NCI-H2107 (cell line): ENCODE results near the gene GJC1.

Experiments used
- DNase-seq: peaks from one replicate; lab custom pipeline; 2025; lab: John Stamatoyannopoulos, UW

GJC1 gene

GRCh38 chr17:44829523-44830358, at the start of gene GJC1:
Gene GJC1 (minus strand): TSS chr17:44830287. CDS start chr17:44805817, 24,470 bp downstream.
- DNase-seq, result no peak

- no peak for DNase-seq
These were observed 49.3 kb upstream of the GJC1 start for GRCh38 chr17:44879376-44879775.

GRCh38 chr17:44878627-44879221, 48.6 kb upstream of the GJC1 start:
- no peak for DNase-seq

GRCh38 chr17:44877121-44877520, 47.0 kb upstream of the GJC1 start:
- no peak for DNase-seq

GRCh38 chr17:44875761-44876160, 45.7 kb upstream of the GJC1 start:
- DNase-seq, result no peak

- peak; percentile 60 for DNase-seq
These were observed 42.2 kb upstream of the GJC1 start for GRCh38 chr17:44872131-44872768.

GRCh38 chr17:44871556-44871955, 41.5 kb upstream of the GJC1 start:
- no peak for DNase-seq

- no peak for DNase-seq
These were observed 37.8 kb upstream of the GJC1 start for GRCh38 chr17:44867841-44868240.

- no peak for DNase-seq
These were observed 35.8 kb upstream of the GJC1 start for GRCh38 chr17:44865931-44866330.

GRCh38 chr17:44865231-44865660, 35.2 kb upstream of the GJC1 start:
- peak; percentile 17 for DNase-seq

- no peak for DNase-seq
These were observed 34.7 kb upstream of the GJC1 start for GRCh38 chr17:44864831-44865230.

- DNase-seq, result no peak
These were observed 33.2 kb upstream of the GJC1 start for GRCh38 chr17:44863061-44863918.

- no peak for DNase-seq
These were observed 32.3 kb upstream of the GJC1 start for GRCh38 chr17:44862278-44862914.

- DNase-seq, result no peak
These were observed 29.6 kb upstream of the GJC1 start for GRCh38 chr17:44859701-44860100.

GRCh38 chr17:44854192-44854591, 24.1 kb upstream of the GJC1 start:
- no peak for DNase-seq

- DNase-seq, result no peak
These were observed 20.5 kb upstream of the GJC1 start for GRCh38 chr17:44850612-44851011.

- DNase-seq, result no peak
These were observed 19.9 kb upstream of the GJC1 start for GRCh38 chr17:44850025-44850424.

GRCh38 chr17:44848961-44849489, 18.9 kb upstream of the GJC1 start:
- DNase-seq, result no peak

GRCh38 chr17:44848257-44848795, 18.2 kb upstream of the GJC1 start:
- no peak for DNase-seq

- DNase-seq, result no peak
These were observed 17.5 kb upstream of the GJC1 start, which contains the start of gene HIGD1B for GRCh38 chr17:44847586-44847985. Gene HIGD1B (plus strand): TSS chr17:44847883. CDS start chr17:44848153, 270 bp downstream.

- no peak for DNase-seq
These were observed 16.1 kb upstream of the GJC1 start for GRCh38 chr17:44846206-44846605.
